GM12878 (cell line): Measurements from ENCODE around the gene CPB2. TPM values are rescaled to one million over a fixed set of nuclear protein-coding genes. Genes with fewer than 3 reads are reported as not detected.

Source experiments
- CBX3 ChIP-seq: fragments of 200-600 bp; sonication (generic); IDR thresholded peaks from 2 replicates; pipeline ENCODE4 v1.6.1; 2016; ENCODE audit warnings: low read depth, borderline replicate concordance
- CREM ChIP-seq: IDR thresholded peaks from 2 replicates; pipeline ENCODE4 v1.6.1; 2014; ENCODE audit warnings: antibody characterized with exemption, low read depth
- EED ChIP-seq: sonication (generic); IDR thresholded peaks from 2 replicates; pipeline ENCODE4 v1.6.1; 2016; ENCODE audit warnings: antibody characterized with exemption, low read depth
- EP300 ChIP-seq, 2 experiments: fragments of 150-350 bp in 1 of 2; IDR thresholded peaks; 2 replicates each; pipeline ENCODE4 v1.6.1; 2011 to 2012; ENCODE audit warnings: low read depth in 2 of 2, low read length in 2 of 2, borderline replicate concordance in 1 of 2, improper control_type of control experiment in 1 of 2, inconsistent platforms in 1 of 2; ENCODE audit not compliant: control insufficient read depth in 1 of 2
- ETV6 ChIP-seq, 2 experiments: fragments of 450-650 bp in 1 of 2; IDR thresholded peaks in 1 of 2; conservative IDR thresholded peaks in 1 of 2; 2 replicates each; pipeline ENCODE4 v1.6.1; 2014; ENCODE audit warnings: antibody characterized with exemption in 1 of 2, borderline replicate concordance in 1 of 2, low read depth in 1 of 2, mild to moderate bottlenecking in 1 of 2, moderate library complexity in 1 of 2
- FOXM1 ChIP-seq: IDR thresholded peaks from 2 replicates; pipeline ENCODE4 v1.6.1; 2012; ENCODE audit warnings: low read depth, mild to moderate bottlenecking, inconsistent platforms, low read length, moderate library complexity
- GABPA ChIP-seq: IDR thresholded peaks from 2 replicates; pipeline ENCODE4 v1.6.1; 2014; ENCODE audit warnings: antibody characterized with exemption, low read depth, mild to moderate bottlenecking, inconsistent platforms
- MEF2A ChIP-seq: IDR thresholded peaks from 2 replicates; pipeline ENCODE4 v1.6.1; 2011; ENCODE audit warnings: low read depth, mild to moderate bottlenecking, low read length, moderate library complexity; ENCODE audit not compliant: insufficient read depth
- MEF2B ChIP-seq: fragments of 450-650 bp; IDR thresholded peaks from 2 replicates; pipeline ENCODE4 v1.6.1; 2018; ENCODE audit warnings: mild to moderate bottlenecking, moderate library complexity; ENCODE audit not compliant: partially characterized antibody, poor library complexity, severe bottlenecking
- MYB ChIP-seq: fragments of 150-350 bp; IDR thresholded peaks from 2 replicates; pipeline ENCODE4 v1.6.1; 2014; ENCODE audit warnings: mild to moderate bottlenecking, low read depth, low read length, borderline replicate concordance
- NFIC ChIP-seq: IDR thresholded peaks from 2 replicates; pipeline ENCODE4 v1.6.1; 2012; ENCODE audit warnings: low read depth, mild to moderate bottlenecking, inconsistent platforms, low read length, moderate library complexity
- RAD21 ChIP-seq: IDR thresholded peaks from 2 replicates; pipeline ENCODE4 v1.6.1; 2011; ENCODE audit warnings: mild to moderate bottlenecking, low read depth, low read length, moderate library complexity; ENCODE audit not compliant: insufficient read depth
- RUNX3 ChIP-seq: IDR thresholded peaks from 2 replicates; pipeline ENCODE4 v1.6.1; 2012; ENCODE audit warnings: low read length, inconsistent platforms
- SREBF2 ChIP-seq: IDR thresholded peaks from 2 replicates; pipeline ENCODE4 v1.6.1; 2012; ENCODE audit warnings: mild to moderate bottlenecking, low read length
- polyA plus RNA-seq, 11 experiments: library from polyadenylated mRNA; depleted of rRNA in 4 of 11; unstranded in 6 of 11; stranded (reverse) in 5 of 11; fragments of >200 nt; fragmentation: Nextera tagmentation in 4 of 11; fragmentation: Illumina TruSeq in 1 of 11; extraction: Ambion mirVana in 4 of 11; extraction: Trizol in 1 of 11; gene quantifications; 1 replicate in 1 of 11; 2 replicates in 10 of 11; pipeline versions ENCODE4 v1.2.1 to v1.2.3, GENCODE V29; 2011 to 2016; ENCODE audit warnings: inconsistent platforms in 2 of 11, missing spikeins in 2 of 11, low read depth in 1 of 11
- total RNA-seq, 4 experiments: library from RNA; depleted of rRNA in 3 of 4; stranded (reverse); fragments of >200 nt in 3 of 4; fragmentation: Illumina TruSeq in 1 of 4; extraction: Trizol in 1 of 4; gene quantifications; 2 replicates each; pipeline versions ENCODE4 v1.2.1 to v1.2.3, GENCODE V29; 2013 to 2021
- TF ChIP-seq, protein P1 (sequence below): IDR thresholded peaks from 2 replicates; pipeline ENCODE4 v1.6.1; 2012; ENCODE audit warnings: low read length, inconsistent platforms
- TF ChIP-seq, protein P2 (sequence below): fragments of 450-650 bp; IDR thresholded peaks from 2 replicates; pipeline ENCODE4 v1.6.1; 2017; ENCODE audit warnings: mild to moderate bottlenecking, moderate library complexity
- TF ChIP-seq, protein P3 (sequence below): IDR thresholded peaks from 2 replicates; pipeline ENCODE4 v1.6.1; 2011; ENCODE audit warnings: borderline replicate concordance, low read depth, mild to moderate bottlenecking, moderate library complexity, low read length; ENCODE audit not compliant: insufficient read depth, poor library complexity, severe bottlenecking

Gene CPB2
- total and polyA plus RNA-seq, 10 of the 15 experiments (the other 5 are each of a cell fraction or from before 2014, with no cell fraction given) = 0.05 to 0.87 (median 0.13) TPM; not detected in 3

DNA sequence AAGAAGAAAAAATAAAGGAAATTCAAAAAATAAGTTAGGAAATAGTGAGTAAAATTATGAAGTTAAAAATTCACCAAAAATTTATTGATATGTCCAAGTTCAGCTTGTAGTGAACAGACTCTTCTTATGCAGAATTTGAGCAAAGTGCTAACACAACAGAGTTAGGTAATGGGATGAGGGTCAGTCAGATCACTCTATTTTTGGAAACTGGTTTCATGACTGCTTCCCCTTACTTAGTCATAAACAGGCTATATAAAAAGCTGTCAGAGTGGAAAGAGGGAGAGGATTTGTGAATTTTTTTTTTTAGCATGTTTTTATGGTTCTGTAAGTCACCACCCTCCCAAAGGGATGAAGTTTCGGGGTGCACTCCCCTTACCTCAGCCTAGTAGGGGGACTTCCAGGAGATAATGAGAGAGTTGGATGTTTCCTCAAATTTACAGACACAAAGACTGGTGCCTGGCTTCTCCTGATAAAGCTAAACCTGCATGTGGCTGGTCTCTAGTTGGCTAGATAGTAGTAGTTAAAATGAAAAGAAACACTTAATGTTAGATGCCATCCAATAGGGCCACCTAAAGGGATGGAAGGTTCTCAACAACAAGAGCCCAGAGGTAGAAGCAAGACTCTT, 4.5 kb downstream of the CPB2 start (continued):
- TF ChIP-seq MEF2A (peak; percentile 96), MEF2B (peak; percentile 72), EP300 (IDR thresholded peaks at IDR 0.05; ENCODE audit: borderline replicate concordance in 1 of 2, control insufficient read depth in 1 of 2, low read depth in 2 of 2, low read length in 2 of 2) (0 out of 4 replicates have a peak, but pooled peaks of 1 of the 2 experiments have one; percentile 8), SREBF2 (no peak), CREM (peak; percentile 55; the same call in 1 of the 2 replicates), ETV6 (conservative IDR thresholded peaks at IDR 0.05 in 1 of 2, IDR thresholded peaks at IDR 0.05 in 1 of 2; ENCODE audit: borderline replicate concordance in 1 of 2, low read depth in 1 of 2) (peak in 1 of 2 experiments; percentile 37; a peak in 1 of 4 replicates), RAD21 (0 out of 2 replicates have a peak, but pooled peaks have one; percentile 5), GABPA (peak; percentile 42; the same call in 1 of the 2 replicates), CBX3 (no peak), FOXM1 (peak; percentile 78; the same call in 1 of the 2 replicates), RUNX3 (peak; percentile 53; the same call in 1 of the 2 replicates), NFIC (peak; percentile 85), MYB (no peak), EED (peak; percentile 54; the same call in 1 of the 2 replicates)
- TF ChIP-seq, protein P1, sequence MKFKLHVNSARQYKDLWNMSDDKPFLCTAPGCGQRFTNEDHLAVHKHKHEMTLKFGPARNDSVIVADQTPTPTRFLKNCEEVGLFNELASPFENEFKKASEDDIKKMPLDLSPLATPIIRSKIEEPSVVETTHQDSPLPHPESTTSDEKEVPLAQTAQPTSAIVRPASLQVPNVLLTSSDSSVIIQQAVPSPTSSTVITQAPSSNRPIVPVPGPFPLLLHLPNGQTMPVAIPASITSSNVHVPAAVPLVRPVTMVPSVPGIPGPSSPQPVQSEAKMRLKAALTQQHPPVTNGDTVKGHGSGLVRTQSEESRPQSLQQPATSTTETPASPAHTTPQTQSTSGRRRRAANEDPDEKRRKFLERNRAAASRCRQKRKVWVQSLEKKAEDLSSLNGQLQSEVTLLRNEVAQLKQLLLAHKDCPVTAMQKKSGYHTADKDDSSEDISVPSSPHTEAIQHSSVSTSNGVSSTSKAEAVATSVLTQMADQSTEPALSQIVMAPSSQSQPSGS = peak; percentile 67
- TF ChIP-seq, protein P2, sequence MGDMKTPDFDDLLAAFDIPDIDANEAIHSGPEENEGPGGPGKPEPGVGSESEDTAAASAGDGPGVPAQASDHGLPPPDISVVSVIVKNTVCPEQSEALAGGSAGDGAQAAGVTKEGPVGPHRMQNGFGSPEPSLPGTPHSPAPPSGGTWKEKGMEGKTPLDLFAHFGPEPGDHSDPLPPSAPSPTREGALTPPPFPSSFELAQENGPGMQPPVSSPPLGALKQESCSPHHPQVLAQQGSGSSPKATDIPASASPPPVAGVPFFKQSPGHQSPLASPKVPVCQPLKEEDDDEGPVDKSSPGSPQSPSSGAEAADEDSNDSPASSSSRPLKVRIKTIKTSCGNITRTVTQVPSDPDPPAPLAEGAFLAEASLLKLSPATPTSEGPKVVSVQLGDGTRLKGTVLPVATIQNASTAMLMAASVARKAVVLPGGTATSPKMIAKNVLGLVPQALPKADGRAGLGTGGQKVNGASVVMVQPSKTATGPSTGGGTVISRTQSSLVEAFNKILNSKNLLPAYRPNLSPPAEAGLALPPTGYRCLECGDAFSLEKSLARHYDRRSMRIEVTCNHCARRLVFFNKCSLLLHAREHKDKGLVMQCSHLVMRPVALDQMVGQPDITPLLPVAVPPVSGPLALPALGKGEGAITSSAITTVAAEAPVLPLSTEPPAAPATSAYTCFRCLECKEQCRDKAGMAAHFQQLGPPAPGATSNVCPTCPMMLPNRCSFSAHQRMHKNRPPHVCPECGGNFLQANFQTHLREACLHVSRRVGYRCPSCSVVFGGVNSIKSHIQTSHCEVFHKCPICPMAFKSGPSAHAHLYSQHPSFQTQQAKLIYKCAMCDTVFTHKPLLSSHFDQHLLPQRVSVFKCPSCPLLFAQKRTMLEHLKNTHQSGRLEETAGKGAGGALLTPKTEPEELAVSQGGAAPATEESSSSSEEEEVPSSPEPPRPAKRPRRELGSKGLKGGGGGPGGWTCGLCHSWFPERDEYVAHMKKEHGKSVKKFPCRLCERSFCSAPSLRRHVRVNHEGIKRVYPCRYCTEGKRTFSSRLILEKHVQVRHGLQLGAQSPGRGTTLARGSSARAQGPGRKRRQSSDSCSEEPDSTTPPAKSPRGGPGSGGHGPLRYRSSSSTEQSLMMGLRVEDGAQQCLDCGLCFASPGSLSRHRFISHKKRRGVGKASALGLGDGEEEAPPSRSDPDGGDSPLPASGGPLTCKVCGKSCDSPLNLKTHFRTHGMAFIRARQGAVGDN = no peak
- TF ChIP-seq, protein P3, sequence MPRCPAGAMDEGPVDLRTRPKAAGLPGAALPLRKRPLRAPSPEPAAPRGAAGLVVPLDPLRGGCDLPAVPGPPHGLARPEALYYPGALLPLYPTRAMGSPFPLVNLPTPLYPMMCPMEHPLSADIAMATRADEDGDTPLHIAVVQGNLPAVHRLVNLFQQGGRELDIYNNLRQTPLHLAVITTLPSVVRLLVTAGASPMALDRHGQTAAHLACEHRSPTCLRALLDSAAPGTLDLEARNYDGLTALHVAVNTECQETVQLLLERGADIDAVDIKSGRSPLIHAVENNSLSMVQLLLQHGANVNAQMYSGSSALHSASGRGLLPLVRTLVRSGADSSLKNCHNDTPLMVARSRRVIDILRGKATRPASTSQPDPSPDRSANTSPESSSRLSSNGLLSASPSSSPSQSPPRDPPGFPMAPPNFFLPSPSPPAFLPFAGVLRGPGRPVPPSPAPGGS = peak; percentile 16
- TF ChIP-seq, all 136 proteins: peak for 19
